Endodermal cell (in vitro differentiated cells): ENCODE results near the gene NAB1. TPM values are rescaled to one million over a fixed set of nuclear protein-coding genes. Genes with fewer than 3 reads are reported as not detected.

Experiments
- DNase-seq: peaks from one replicate; pipeline ENCODE4 v3.0.0-alpha.2; 2017
- H3K27ac ChIP-seq: 2 replicates; pipeline ENCODE4 v1.5.1; 2013; ENCODE audit warnings: mild to moderate bottlenecking, low read depth, low read length, moderate library complexity
- H3K27me3 ChIP-seq: 2 replicates; pipeline ENCODE4 v1.6.1; 2013; ENCODE audit warnings: mild to moderate bottlenecking, low read length, moderate library complexity; ENCODE audit not compliant: insufficient read depth, control insufficient read depth, poor library complexity, severe bottlenecking
- H3K36me3 ChIP-seq: 2 replicates; pipeline ENCODE4 v1.7.0; 2013; ENCODE audit warnings: mild to moderate bottlenecking, low read length, moderate library complexity; ENCODE audit not compliant: control insufficient read depth, insufficient read depth
- H3K4me1 ChIP-seq: one replicate; pipeline ENCODE4 v1.7.0; 2013; ENCODE audit warnings: low read length; ENCODE audit not compliant: control insufficient read depth, insufficient read depth
- H3K4me3 ChIP-seq: 2 replicates; pipeline ENCODE4 v1.5.1; 2013; ENCODE audit warnings: mild to moderate bottlenecking, low read length, moderate library complexity
- H3K9ac ChIP-seq: 2 replicates; pipeline ENCODE4 v1.6.1; 2013; ENCODE audit warnings: mild to moderate bottlenecking, low read length, moderate library complexity; ENCODE audit not compliant: poor library complexity, severe bottlenecking; ENCODE audit errors: extremely low read depth
- H3K9me3 ChIP-seq: 2 replicates; pipeline ENCODE4 v1.6.1; 2013; ENCODE audit warnings: mild to moderate bottlenecking, low read length, moderate library complexity; ENCODE audit not compliant: control insufficient read depth
- H3K27ac Mint-ChIP-seq: 2 replicates; pipeline ENCODE4 v1.8.0; 2020; ENCODE audit warnings: mixed read lengths
- H3K27me3 Mint-ChIP-seq: 2 replicates; pipeline ENCODE4 v1.8.0; 2021; ENCODE audit warnings: mild to moderate bottlenecking, mixed read lengths; ENCODE audit not compliant: insufficient read depth
- H3K36me3 Mint-ChIP-seq: 2 replicates; pipeline ENCODE4 v1.8.0; 2020; ENCODE audit warnings: low read depth, mixed read lengths
- H3K4me1 Mint-ChIP-seq: 2 replicates; pipeline ENCODE4 v1.8.0; 2020; ENCODE audit warnings: mixed read lengths
- H3K4me3 Mint-ChIP-seq: 2 replicates; pipeline ENCODE4 v1.8.0; 2020; ENCODE audit warnings: mild to moderate bottlenecking, moderate library complexity, mixed read lengths
- H3K9me3 Mint-ChIP-seq: 2 replicates; pipeline ENCODE4 v1.8.0; 2020; ENCODE audit warnings: mild to moderate bottlenecking, mixed read lengths
- CTCF ChIP-seq: fragments of 200-600 bp; sonication (generic); conservative IDR thresholded peaks from 2 replicates; pipeline ENCODE4 v1.5.0; 2021; ENCODE audit warnings: antibody characterized with exemption, mild to moderate bottlenecking
- WGBS, 2 experiments: methylation state at CpG; one replicate each; pipeline versions ENCODE4 v1.1.5 to v1.1.7; 2013; ENCODE audit warnings: missing lambda C conversion rate in 2 of 2, mixed read lengths in 1 of 2; ENCODE audit not compliant: insufficient coverage in 1 of 2, insufficient read length in 1 of 2; 5-methylcytosine and 5-hydroxymethylcytosine counted together
- total RNA-seq, 2 donors: library from RNA; stranded (reverse); fragmentation: NEBNext Ultra II Directional in 1 of 2; extraction: Animal tissue kit (Norgen Biotek cat#: 25700) in 1 of 2; gene quantifications; 2 replicates in 1 of 2; 3 replicates in 1 of 2; pipeline ENCODE4 v1.2.1, GENCODE V29; 2021

Gene NAB1
- total RNA-seq, 2 donors from 2014 or later: 21.7 to 36.1 TPM

GRCh38 chr2:190662754-190663153 lies 13.9 kb downstream of the NAB1 start:
- Histone ChIP-seq H3K4me3 (no peak overlapping the region), H3K27ac (no peak overlapping the region), H3K9me3 (peaks cover 10% of the 10 kb centered on the region), H3K9ac (no peak overlapping the region), H3K36me3 (peaks cover 7% of the 10 kb centered on the region), H3K4me1 (peaks cover 4% of the 10 kb centered on the region), H3K27me3 (no peaks in the 10 kb centered on the region)
- DNase-seq: no peak
- TF ChIP-seq CTCF: no peak
- peaks cover 9% of the 10 kb centered on the region for H3K4me1 Mint-ChIP-seq
- WGBS, 2 experiments: 95 to 98% methylated on average over 3 of the region's 3 CpGs
- no peak overlapping the region for H3K4me3 Mint-ChIP-seq
- H3K36me3 Mint-ChIP-seq: peaks cover 17% of the 10 kb centered on the region
- no peak overlapping the region for H3K27ac Mint-ChIP-seq
- peaks cover 11% of the 10 kb centered on the region for H3K9me3 Mint-ChIP-seq
- H3K27me3 Mint-ChIP-seq: no peaks in the 10 kb centered on the region

GRCh38 chr2:190663348-190663747 lies 14.5 kb downstream of the NAB1 start:
- WGBS, 2 experiments: 83 to 93% methylated on average over 1 of the region's 2 CpGs
- Mint-ChIP-seq H3K27ac (no peak overlapping the region), H3K4me1 (peaks cover 6% of the 10 kb centered on the region), H3K36me3 (peaks cover 17% of the 10 kb centered on the region), H3K4me3 (no peak overlapping the region), H3K27me3 (no peaks in the 10 kb centered on the region), H3K9me3 (peaks cover 11% of the 10 kb centered on the region)
- Histone ChIP-seq H3K9me3 (peaks cover 10% of the 10 kb centered on the region), H3K27ac (no peak overlapping the region), H3K27me3 (no peaks in the 10 kb centered on the region), H3K9ac (no peak overlapping the region), H3K4me1 (peaks cover 4% of the 10 kb centered on the region), H3K4me3 (no peak overlapping the region), H3K36me3 (peaks cover 7% of the 10 kb centered on the region)
- no peak for DNase-seq
- no peak for TF ChIP-seq CTCF

GRCh38 chr2:190663839-190664238 lies 15.0 kb downstream of the NAB1 start:
- H3K36me3 Mint-ChIP-seq: peaks cover 17% of the 10 kb centered on the region
- H3K9me3 ChIP-seq: peaks cover 10% of the 10 kb centered on the region
- no peak overlapping the region for H3K27ac Mint-ChIP-seq
- H3K4me1 Mint-ChIP-seq: peaks cover 6% of the 10 kb centered on the region
- WGBS, 2 experiments: 100% methylated on average over 2 of the region's 3 CpGs; no CpG with 5 or more reads in 1 of the 2 experiments
- H3K27me3 ChIP-seq: no peaks in the 10 kb centered on the region
- no peak overlapping the region for H3K4me3 Mint-ChIP-seq
- H3K36me3 ChIP-seq: peaks cover 7% of the 10 kb centered on the region
- DNase-seq: no peak
- no peaks in the 10 kb centered on the region for H3K27me3 Mint-ChIP-seq
- no peak for TF ChIP-seq CTCF
- peaks cover 4% of the 10 kb centered on the region for H3K4me1 ChIP-seq
- no peak overlapping the region for H3K4me3 ChIP-seq
- no peak overlapping the region for H3K27ac ChIP-seq
- H3K9ac ChIP-seq: no peak overlapping the region
- peaks cover 11% of the 10 kb centered on the region for H3K9me3 Mint-ChIP-seq
